ENCODE results near the gene DYSF. TPM values are rescaled to one million over a fixed set of nuclear protein-coding genes. Genes with fewer than 3 reads are reported as not detected.

DYSF gene
- polyA plus RNA-seq, 1 of the 3 experiments (the other 2 are of a cell fraction): 0.10 TPM

GRCh38 chr2:71678874-71679273 is 225.5 kb downstream of the DYSF start:
- no peaks in the 10 kb centered on the region for H4K20me1 ChIP-seq (ENCODE audit: insufficient read depth)
- no peak overlapping the region for H2AFZ ChIP-seq (ENCODE audit: low read depth)
- H3K27me3 ChIP-seq (ENCODE audit: insufficient read depth): no peaks in the 10 kb centered on the region
- no peak for TF ChIP-seq TAF1 (IDR thresholded peaks at IDR 0.05; ENCODE audit: borderline replicate concordance, low read depth, low read length)
- TF ChIP-seq, protein P1, sequence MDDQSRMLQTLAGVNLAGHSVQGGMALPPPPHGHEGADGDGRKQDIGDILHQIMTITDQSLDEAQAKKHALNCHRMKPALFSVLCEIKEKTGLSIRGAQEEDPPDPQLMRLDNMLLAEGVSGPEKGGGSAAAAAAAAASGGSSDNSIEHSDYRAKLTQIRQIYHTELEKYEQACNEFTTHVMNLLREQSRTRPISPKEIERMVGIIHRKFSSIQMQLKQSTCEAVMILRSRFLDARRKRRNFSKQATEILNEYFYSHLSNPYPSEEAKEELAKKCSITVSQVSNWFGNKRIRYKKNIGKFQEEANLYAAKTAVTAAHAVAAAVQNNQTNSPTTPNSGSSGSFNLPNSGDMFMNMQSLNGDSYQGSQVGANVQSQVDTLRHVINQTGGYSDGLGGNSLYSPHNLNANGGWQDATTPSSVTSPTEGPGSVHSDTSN (IDR thresholded peaks at IDR 0.05): no peak
- H3K9me2 ChIP-seq: no peaks in the 10 kb centered on the region
- no peak for DNase-seq
- no peaks in the 10 kb centered on the region for H3F3A ChIP-seq (replicated peaks; ENCODE audit: insufficient read depth)
- no peak overlapping the region for H3K4me3 ChIP-seq (ENCODE audit: low read depth in 2 of 2, low read length in 1 of 2)
- H3K36me3 ChIP-seq (replicated peaks in 1 of 2; ENCODE audit: control insufficient read depth in 1 of 2, insufficient read depth in 2 of 2, low read length in 1 of 2): no peaks in the 10 kb centered on the region
- POLR2A ChIA-PET: no interaction called here
- no peaks in the 10 kb centered on the region; a peak in 1 of 4 replicates for H3K4me1 ChIP-seq (ENCODE audit: control insufficient read depth in 1 of 2, insufficient read depth in 2 of 2, low read depth in 1 of 2, low read length in 1 of 2)
- no peak overlapping the region for H3K9ac ChIP-seq
- WGBS (ENCODE audit: low lambda C conversion rate): 58% methylated on average over 6 of the region's 6 CpGs
- no peaks in the 10 kb centered on the region for H3K9me3 ChIP-seq
- H3K27ac ChIP-seq (ENCODE audit: low read depth in 2 of 2, low read length in 1 of 2): no peak overlapping the region
- H3K79me2 ChIP-seq (ENCODE audit: insufficient read depth): no peaks in the 10 kb centered on the region
- CTCF ChIA-PET: interaction anchor here (1.0 kb wide), 1 partner anchor 10 kb away, joined by 3 read pairs; no protein-coding TSS in a partner anchor
- no peak overlapping the region for H3K4me2 ChIP-seq

DNA sequence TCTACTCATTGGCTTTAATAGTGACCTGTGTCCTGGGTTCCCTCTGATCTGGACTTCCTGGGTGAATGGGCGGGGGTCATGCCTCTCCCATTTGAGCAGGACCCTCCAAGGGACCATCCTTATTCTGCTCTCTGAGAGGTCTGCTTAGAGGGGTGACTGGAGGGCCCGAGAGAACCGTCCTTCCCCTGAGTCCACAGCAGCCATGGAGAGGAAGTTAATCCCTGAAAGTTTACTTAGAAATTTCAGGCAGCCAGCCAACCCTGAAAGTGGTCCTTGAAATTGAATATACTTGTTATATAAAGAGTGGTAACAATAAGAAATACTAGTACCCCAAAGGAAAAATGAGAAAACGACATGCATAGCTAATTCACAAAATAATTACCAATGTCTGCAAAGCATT is 226.1 kb downstream of the DYSF start:
- Histone ChIP-seq H3K4me3 (ENCODE audit: low read depth in 2 of 2, low read length in 1 of 2) (no peak overlapping the region), H3K4me1 (ENCODE audit: control insufficient read depth in 1 of 2, insufficient read depth in 2 of 2, low read depth in 1 of 2, low read length in 1 of 2) (peaks cover 0 to 4% of the 10 kb centered on the region in 2 experiments; a peak in 1 of 4 replicates), H3K9me3 (no peaks in the 10 kb centered on the region), H3K9me2 (no peaks in the 10 kb centered on the region), H3K36me3 (replicated peaks in 1 of 2; ENCODE audit: control insufficient read depth in 1 of 2, insufficient read depth in 2 of 2, low read length in 1 of 2) (no peaks in the 10 kb centered on the region), H3K4me2 (no peak overlapping the region), H3K79me2 (ENCODE audit: insufficient read depth) (no peaks in the 10 kb centered on the region), H3K27ac (ENCODE audit: low read depth in 2 of 2, low read length in 1 of 2) (no peak overlapping the region), H3F3A (replicated peaks; ENCODE audit: insufficient read depth) (no peaks in the 10 kb centered on the region), H3K27me3 (ENCODE audit: insufficient read depth) (no peaks in the 10 kb centered on the region), H3K9ac (no peak overlapping the region), H4K20me1 (ENCODE audit: insufficient read depth) (no peaks in the 10 kb centered on the region), H2AFZ (ENCODE audit: low read depth) (no peak overlapping the region)
- POLR2A ChIA-PET: no interaction called here
- CTCF ChIA-PET: no interaction called here
- no peak for DNase-seq
- 7% methylated on average over 4 of the region's 4 CpGs for WGBS (ENCODE audit: low lambda C conversion rate)
- TF ChIP-seq POLR2AphosphoS5 (IDR thresholded peaks at IDR 0.05; ENCODE audit: low read depth, low read length): no peak

GRCh38 chr2:71680925-71681324 is 227.6 kb downstream of the DYSF start:
- no peaks in the 10 kb centered on the region for H3F3A ChIP-seq (replicated peaks; ENCODE audit: insufficient read depth)
- CTCF ChIA-PET: no interaction called here
- no peak for DNase-seq
- H3K27me3 ChIP-seq (ENCODE audit: insufficient read depth): no peaks in the 10 kb centered on the region
- no peak overlapping the region for H3K9ac ChIP-seq
- H3K36me3 ChIP-seq (replicated peaks in 1 of 2; ENCODE audit: control insufficient read depth in 1 of 2, insufficient read depth in 2 of 2, low read length in 1 of 2): no peaks in the 10 kb centered on the region
- no peak overlapping the region for H3K27ac ChIP-seq (ENCODE audit: low read depth in 2 of 2, low read length in 1 of 2)
- no peak overlapping the region for H3K4me3 ChIP-seq (ENCODE audit: low read depth in 2 of 2, low read length in 1 of 2)
- no peaks in the 10 kb centered on the region for H4K20me1 ChIP-seq (ENCODE audit: insufficient read depth)
- no peak for TF ChIP-seq YY1 (IDR thresholded peaks at IDR 0.05; ENCODE audit: low read depth)
- no peak for TF ChIP-seq RCOR1 (IDR thresholded peaks at IDR 0.05; ENCODE audit: low read length)
- TF ChIP-seq FOSL2 (IDR thresholded peaks at IDR 0.05; ENCODE audit: borderline replicate concordance, low read depth): no peak
- no peak for TF ChIP-seq NFIC (IDR thresholded peaks at IDR 0.05; ENCODE audit: borderline replicate concordance)
- no peak for TF ChIP-seq RFX5 (IDR thresholded peaks at IDR 0.05; ENCODE audit: low read length)
- TF ChIP-seq POLR2AphosphoS5 (IDR thresholded peaks at IDR 0.05; ENCODE audit: low read depth, low read length): no peak
- TF ChIP-seq JUND (IDR thresholded peaks at IDR 0.05): no peak
- no peak for TF ChIP-seq MXI1 (IDR thresholded peaks at IDR 0.05; ENCODE audit: low read depth, low read length)
- H3K4me1 ChIP-seq (ENCODE audit: control insufficient read depth in 1 of 2, insufficient read depth in 2 of 2, low read depth in 1 of 2, low read length in 1 of 2): peaks cover 0 to 4% of the 10 kb centered on the region in 2 experiments; a peak in 1 of 4 replicates
- H3K79me2 ChIP-seq (ENCODE audit: insufficient read depth): no peaks in the 10 kb centered on the region
- POLR2A ChIA-PET: no interaction called here
- H2AFZ ChIP-seq (ENCODE audit: low read depth): no peak overlapping the region
- H3K4me2 ChIP-seq: no peak overlapping the region
- WGBS (ENCODE audit: low lambda C conversion rate): 33% methylated on average over 3 of the region's 6 CpGs
- no peaks in the 10 kb centered on the region for H3K9me2 ChIP-seq
- no peaks in the 10 kb centered on the region for H3K9me3 ChIP-seq
